H1 (cell line): ENCODE results near the gene GABRP. TPM values are rescaled to one million over a fixed set of nuclear protein-coding genes. Genes with fewer than 3 reads are reported as not detected.

Experiments used
- CTCF ChIA-PET: fragments of 300-600 bp; sonication (Branson Sonifier 250); formaldehyde crosslinking; loops from one replicate; lab custom pipeline; 2021; ENCODE audit not compliant: partially characterized antibody; lab: Charles Lee
- POLR2A ChIA-PET: fragments of 300-600 bp; sonication (Branson Sonifier 250); formaldehyde crosslinking; loops from one replicate; lab custom pipeline; 2021; ENCODE audit warnings: inconsistent platforms; ENCODE audit not compliant: partially characterized antibody; lab: Charles Lee
- DNase-seq, 2 experiments: peaks; one replicate each; pipeline versions ENCODE4 v3.0.0 to v3.0.0-alpha.2; 2010 to 2022; ENCODE audit warnings: low spot score in 2 of 2, low read depth in 1 of 2, mixed read lengths in 1 of 2
- FAIRE-seq: peaks from 2 replicates; lab custom pipeline; 2011; peaks lifted over from hg19 to GRCh38; lab: Jason Lieb, UNC
- H2AFZ ChIP-seq: 2 replicates; pipeline ENCODE4 v1.8.1; 2012; ENCODE audit warnings: low read length, inconsistent platforms
- H2AK5ac ChIP-seq: 2 replicates; pipeline ENCODE4 v1.6.1; 2013; ENCODE audit warnings: low read depth, low read length
- H2BK120ac ChIP-seq: replicated peaks from 2 replicates; pipeline ENCODE3; 2013; ENCODE audit warnings: low read depth, low read length, inconsistent platforms
- H2BK12ac ChIP-seq: 2 replicates; pipeline ENCODE4 v1.6.1; 2013; ENCODE audit warnings: low read depth, low read length
- H2BK15ac ChIP-seq: 2 replicates; pipeline ENCODE4 v1.6.1; 2013; ENCODE audit warnings: low read length
- H2BK20ac ChIP-seq: 2 replicates; pipeline ENCODE4 v1.6.1; 2013; ENCODE audit warnings: low read length
- H2BK5ac ChIP-seq: 2 replicates; pipeline ENCODE4 v1.6.1; 2013; ENCODE audit warnings: low read depth, low read length
- H3K14ac ChIP-seq: 2 replicates; pipeline ENCODE4 v1.6.1; 2013; ENCODE audit warnings: inconsistent platforms; ENCODE audit not compliant: insufficient read length
- H3K18ac ChIP-seq: 2 replicates; pipeline ENCODE4 v1.6.1; 2013; ENCODE audit warnings: low read length; ENCODE audit errors: extremely low read depth
- H3K23ac ChIP-seq: 2 replicates; pipeline ENCODE4 v1.6.1; 2013; ENCODE audit warnings: inconsistent platforms; ENCODE audit not compliant: insufficient read length
- H3K23me2 ChIP-seq: 2 replicates; pipeline ENCODE4 v1.6.1; 2013; ENCODE audit warnings: low read depth, low read length
- H3K27ac ChIP-seq: 2 replicates; pipeline ENCODE4 v1.6.1; 2011; ENCODE audit warnings: low read depth, low read length, inconsistent platforms
- H3K27me3 ChIP-seq, 4 experiments: replicated peaks in 1 of 4; 1 replicate in 1 of 4; 2 replicates in 3 of 4; pipeline versions ENCODE4 v1.6.1 to v1.8.1; 2011 to 2013; ENCODE audit warnings: low read length in 3 of 4, mild to moderate bottlenecking in 3 of 4, inconsistent platforms in 2 of 4, mixed read lengths in 2 of 4, moderate library complexity in 1 of 4; ENCODE audit not compliant: control insufficient read depth in 3 of 4, insufficient read depth in 3 of 4; ENCODE audit errors: extremely low read depth in 1 of 4
- H3K36me3 ChIP-seq, 4 experiments: 2 replicates each; pipeline versions ENCODE4 v1.6.1 to v1.8.1; 2011 to 2013; ENCODE audit warnings: mild to moderate bottlenecking in 4 of 4, low read length in 3 of 4, moderate library complexity in 2 of 4, control low read depth in 1 of 4, inconsistent platforms in 1 of 4; ENCODE audit not compliant: insufficient read depth in 4 of 4, control insufficient read depth in 2 of 4
- H3K4ac ChIP-seq: replicated peaks from 2 replicates; pipeline ENCODE3; 2013; ENCODE audit warnings: low read length, low read depth, mixed read lengths, inconsistent platforms; ENCODE audit not compliant: insufficient read length
- H3K4me1 ChIP-seq, 4 experiments: replicated peaks in 1 of 4; 1 replicate in 1 of 4; 2 replicates in 3 of 4; pipeline versions ENCODE4 v1.6.1 to v1.8.1; 2011 to 2013; ENCODE audit warnings: low read length in 3 of 4, inconsistent platforms in 2 of 4, mixed read lengths in 1 of 4; ENCODE audit not compliant: insufficient read depth in 4 of 4, control insufficient read depth in 3 of 4
- H3K4me2 ChIP-seq, 2 experiments: 2 replicates each; pipeline versions ENCODE4 v1.6.1 to v1.8.1; 2011 to 2013; ENCODE audit warnings: low read depth in 2 of 2, low read length in 2 of 2, control low read depth in 1 of 2, inconsistent platforms in 1 of 2, mild to moderate bottlenecking in 1 of 2; ENCODE audit not compliant: insufficient read depth in 1 of 2
- H3K4me3 ChIP-seq, 4 experiments: fragments of 200-600, 300-600 bp in 1 of 4; sonication (generic), shearing (Covaris generic), sonication (Bioruptor Twin) in 1 of 4; 2 replicates each; pipeline versions ENCODE4 v1.5.1 to v1.8.1; 2011 to 2016; ENCODE audit warnings: low read length in 4 of 4, low read depth in 3 of 4, control low read depth in 2 of 4, inconsistent platforms in 2 of 4, mild to moderate bottlenecking in 2 of 4, mixed read lengths in 1 of 4, moderate library complexity in 1 of 4; ENCODE audit not compliant: insufficient read depth in 2 of 4; ENCODE audit errors: extremely low read depth in 1 of 4
- H3K56ac ChIP-seq: replicated peaks from 2 replicates; pipeline ENCODE3; 2013; ENCODE audit warnings: low read depth, mild to moderate bottlenecking, mixed read lengths, low read length, inconsistent platforms; ENCODE audit not compliant: insufficient read length
- H3K79me1 ChIP-seq: 2 replicates; pipeline ENCODE4 v1.6.1; 2013; ENCODE audit warnings: low read depth, low read length, control low read depth
- H3K79me2 ChIP-seq, 2 experiments: 2 replicates each; pipeline versions ENCODE4 v1.6.1 to v1.8.1; 2012 to 2013; ENCODE audit warnings: low read length in 2 of 2, mild to moderate bottlenecking in 2 of 2, inconsistent platforms in 1 of 2; ENCODE audit not compliant: insufficient read depth in 2 of 2, control insufficient read depth in 1 of 2
- H3K9ac ChIP-seq, 4 experiments: replicated peaks in 1 of 4; 1 replicate in 1 of 4; 2 replicates in 3 of 4; pipeline versions ENCODE4 v1.6.1 to v1.8.1; 2011 to 2013; ENCODE audit warnings: low read depth in 3 of 4, low read length in 3 of 4, control low read depth in 2 of 4, mild to moderate bottlenecking in 2 of 4, moderate library complexity in 2 of 4, inconsistent platforms in 1 of 4; ENCODE audit errors: extremely low read depth in 1 of 4
- H3K9me3 ChIP-seq, 2 experiments: 2 replicates each; pipeline versions ENCODE4 v1.6.1 to v1.8.1; 2012 to 2013; ENCODE audit warnings: mild to moderate bottlenecking in 2 of 2, moderate library complexity in 2 of 2, control low read depth in 1 of 2, inconsistent platforms in 1 of 2, low read depth in 1 of 2, low read length in 1 of 2, mixed read lengths in 1 of 2; ENCODE audit not compliant: insufficient read depth in 2 of 2
- H4K20me1 ChIP-seq, 2 experiments: replicated peaks in 1 of 2; 2 replicates each; pipeline versions ENCODE3 to v1.8.1; 2011 to 2013; ENCODE audit warnings: inconsistent platforms in 2 of 2, low read length in 2 of 2, mild to moderate bottlenecking in 1 of 2; ENCODE audit not compliant: insufficient read depth in 2 of 2, control insufficient read depth in 1 of 2
- H4K5ac ChIP-seq: 2 replicates; pipeline ENCODE4 v1.6.1; 2013; ENCODE audit warnings: low read length, low read depth, mixed read lengths, inconsistent platforms; ENCODE audit not compliant: insufficient read length
- H4K8ac ChIP-seq: 2 replicates; pipeline ENCODE4 v1.8.0; 2013; ENCODE audit warnings: mild to moderate bottlenecking, moderate library complexity, low read length, inconsistent platforms; ENCODE audit not compliant: insufficient read depth; ENCODE audit errors: extremely low read depth
- H4K91ac ChIP-seq: replicated peaks from 2 replicates; pipeline ENCODE3; 2013; ENCODE audit warnings: low read length, mixed read lengths, inconsistent platforms; ENCODE audit not compliant: insufficient read length
- MAFK ChIP-seq: IDR thresholded peaks from 2 replicates; pipeline ENCODE4 v1.6.1; 2012; ENCODE audit warnings: low read depth, mild to moderate bottlenecking, improper control_type of control experiment, low read length
- WGBS, 2 experiments: shearing (Covaris generic) in 1 of 2; methylation state at CpG; one replicate each; pipeline versions ENCODE4 v1.1.6 to v1.1.7; 2013 to 2015; ENCODE audit warnings: low lambda C conversion rate in 2 of 2, mixed read lengths in 2 of 2, inconsistent platforms in 1 of 2, low coverage in 1 of 2, missing lambda C conversion rate in 1 of 2; ENCODE audit not compliant: insufficient replicate concordance in 2 of 2, insufficient coverage in 1 of 2, insufficient read length in 1 of 2; ENCODE audit errors: extremely low coverage in 1 of 2, missing lambda C conversion rate in 1 of 2; 5-methylcytosine and 5-hydroxymethylcytosine counted together
- polyA plus RNA-seq, 7 experiments: library from polyadenylated mRNA; depleted of rRNA in 3 of 7; stranded (reverse) in 5 of 7; unstranded in 2 of 7; fragments of >200 nt in 5 of 7; fragments of 200-250 nt in 2 of 7; gene quantifications; 1 replicate in 5 of 7; 2 replicates in 1 of 7; 4 replicates in 1 of 7; pipeline versions ENCODE4 v1.2.1 to v1.2.3, GENCODE V29; 2011 to 2013; ENCODE audit warnings: missing spikeins in 2 of 7, mixed read lengths in 2 of 7
- total RNA-seq: library from RNA; stranded (reverse); fragmentation: NEBNext Ultra II Directional; extraction: Animal tissue kit (Norgen Biotek cat#: 25700); gene quantifications from 2 replicates; pipeline ENCODE4 v1.2.1, GENCODE V29; 2021

Gene GABRP
- total and polyA plus RNA-seq, 2 of the 8 experiments (the other 6 are each of a cell fraction or from before 2014, with no cell fraction given), result 3.7 to 4.0 TPM

GRCh38 chr5:170811719-170812118, 28.2 kb downstream of the GABRP start:
- H3K79me2 ChIP-seq, result no peaks in the 10 kb centered on the region
- H2BK120ac ChIP-seq, result no peak overlapping the region
- no peaks in the 10 kb centered on the region for H3K79me1 ChIP-seq
- no peak overlapping the region for H3K56ac ChIP-seq
- H3K18ac ChIP-seq, result no peak overlapping the region
- no peak overlapping the region for H3K14ac ChIP-seq
- H3K27ac ChIP-seq, result no peak overlapping the region
- no peak overlapping the region for H3K4me3 ChIP-seq
- WGBS, 2 experiments, result 98% methylated on average over 4 of the region's 4 CpGs; no CpG with 5 or more reads in 1 of the 2 experiments
- DNase-seq (no peak), FAIRE-seq (no peak)
- H3K27me3 ChIP-seq, result no peaks in the 10 kb centered on the region
- no peak overlapping the region for H2BK20ac ChIP-seq
- H2AK5ac ChIP-seq, result no peak overlapping the region
- no peak overlapping the region for H4K8ac ChIP-seq
- no peak overlapping the region for H2BK5ac ChIP-seq
- POLR2A ChIA-PET, result no interaction called here
- no peak overlapping the region for H3K9ac ChIP-seq
- no peaks in the 10 kb centered on the region for H4K20me1 ChIP-seq
- H3K23ac ChIP-seq, result no peak overlapping the region
- peaks cover 0 to 3% (median under 1%) of the 10 kb centered on the region in 4 experiments; a peak in 1 of 7 replicates for H3K4me1 ChIP-seq
- no peaks in the 10 kb centered on the region for H3K9me3 ChIP-seq
- no peaks in the 10 kb centered on the region for H3K23me2 ChIP-seq
- CTCF ChIA-PET, result interaction anchor here (1.0 kb wide), 1 partner anchor 21 kb away, joined by 3 read pairs; no protein-coding TSS in a partner anchor
- no peak overlapping the region for H4K91ac ChIP-seq
- no peak overlapping the region for H4K5ac ChIP-seq
- no peak overlapping the region for H3K4me2 ChIP-seq
- no peak overlapping the region for H2BK12ac ChIP-seq
- H2BK15ac ChIP-seq, result no peak overlapping the region
- H3K4ac ChIP-seq, result no peak overlapping the region
- no peak overlapping the region for H2AFZ ChIP-seq
- H3K36me3 ChIP-seq, result no peaks in the 10 kb centered on the region
- peak; percentile 32; the same call in 1 of the 2 replicates for TF ChIP-seq MAFK
